GM12892 (cell line): Measurements from ENCODE around the gene GRK3.

Source experiments
- POLR2A ChIP-seq: IDR thresholded peaks from 2 replicates; pipeline ENCODE4 v1.6.1; 2011; ENCODE audit warnings: low read depth, low read length, control low read depth
- POLR2AphosphoS5 ChIP-seq: IDR thresholded peaks from 2 replicates; pipeline ENCODE4 v1.6.1; 2011; ENCODE audit warnings: low read depth, low read length, control low read depth

DNA sequence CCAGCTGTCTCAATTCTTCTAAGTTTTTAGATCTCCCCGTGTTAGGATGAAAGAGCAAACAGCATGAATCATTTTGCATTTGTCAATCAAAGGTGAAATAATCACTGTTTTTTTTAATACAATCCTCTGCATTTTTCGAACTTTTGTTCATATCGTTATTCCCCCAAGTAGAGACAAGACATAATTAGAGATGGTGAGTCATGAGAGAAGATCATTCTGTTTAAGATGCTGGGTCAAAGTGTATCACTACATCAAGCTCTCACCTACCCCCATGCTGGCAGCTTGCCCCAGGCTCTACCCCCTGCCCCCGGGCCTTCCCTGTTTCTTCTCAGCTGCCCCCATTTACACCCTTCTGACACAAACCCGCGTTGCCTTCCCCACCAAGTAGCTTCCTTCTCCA is 147.0 kb downstream of the GRK3 start:
- TF ChIP-seq POLR2A (no peak), POLR2AphosphoS5 (no peak)
